ENCODE data around the gene MACROD2.
"Not testable (repeated sequence)": the region's sequence is repeated elsewhere in the genome, so short reads cannot be mapped to it uniquely, and the experiment has no call there.

The MACROD2 gene

DNA sequence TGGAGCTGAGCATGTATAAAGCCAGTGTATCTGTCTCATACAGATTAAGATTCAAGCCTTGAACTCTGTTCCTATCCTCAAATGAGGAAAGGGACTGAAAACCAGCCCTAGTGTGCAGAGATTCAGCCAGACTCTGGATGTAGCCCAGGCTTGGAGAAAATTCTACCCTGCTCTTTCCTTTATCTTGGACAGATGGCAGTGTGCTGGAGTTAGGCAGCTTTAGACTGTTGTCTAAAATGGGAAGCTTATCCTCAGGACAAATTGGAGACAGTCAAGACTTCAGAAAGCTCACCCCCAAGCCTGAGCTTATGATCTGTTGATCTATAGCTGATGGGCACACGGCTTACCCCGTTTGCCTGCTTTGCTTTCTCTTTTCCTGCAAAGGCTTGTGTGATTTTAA is 1520.4 kb downstream of the MACROD2 start:
- no peak for DNase-seq

DNA sequence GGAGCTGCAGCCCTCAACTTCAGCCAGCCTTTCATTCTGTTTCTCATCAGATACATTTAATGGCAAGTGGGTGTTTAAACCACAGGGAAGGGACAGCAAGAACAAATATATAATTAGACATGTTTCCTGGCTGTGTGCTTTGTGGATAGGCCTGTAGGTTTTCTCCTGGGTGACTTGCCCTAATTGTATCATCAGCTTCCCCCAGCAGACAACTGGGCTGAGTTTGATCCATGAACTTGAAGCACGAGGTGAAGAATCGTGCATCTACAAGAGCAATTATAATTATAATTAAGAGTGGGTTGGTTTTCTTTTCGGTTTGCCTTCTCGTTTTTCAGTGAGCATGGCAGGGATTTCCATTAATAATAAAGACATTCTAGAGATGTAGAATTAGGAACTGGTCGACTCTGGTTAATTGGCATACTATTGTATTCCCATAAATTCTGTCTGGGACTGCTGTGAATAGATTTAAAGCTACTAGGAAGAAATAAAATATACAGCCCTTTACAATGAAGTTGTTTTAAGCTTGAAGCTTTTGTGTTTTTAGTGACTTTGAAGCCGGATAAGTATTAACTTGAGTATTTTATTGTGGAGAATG is 1525.7 kb downstream of the MACROD2 start:
- DNase-seq, result no peak

GRCh38 chr20:15523400-15523799 is 1528.1 kb downstream of the MACROD2 start:
- no peak for DNase-seq

GRCh38 chr20:15528391-15529111 is 1533.2 kb downstream of the MACROD2 start:
- DNase-seq, result no peak

DNA sequence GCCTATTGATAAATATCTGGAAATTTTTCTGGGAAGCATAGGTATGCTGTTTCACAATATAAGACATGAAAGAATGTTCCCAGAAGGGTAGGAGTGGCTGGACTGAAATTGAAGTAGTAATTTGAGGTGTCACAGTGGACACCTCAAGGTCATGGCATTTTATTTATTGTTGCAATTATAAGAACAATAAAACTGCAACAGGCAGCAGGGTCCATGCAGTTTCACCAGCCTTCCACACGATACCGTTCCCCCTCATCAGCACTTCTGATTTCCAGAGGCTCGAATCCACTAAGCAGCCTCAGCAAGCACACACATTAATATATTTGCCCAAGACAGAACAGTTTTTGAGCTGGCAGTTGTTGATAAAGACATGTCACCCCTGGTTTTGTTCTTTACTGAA is 1540.5 kb downstream of the MACROD2 start:
- DNase-seq, result no peak

DNA sequence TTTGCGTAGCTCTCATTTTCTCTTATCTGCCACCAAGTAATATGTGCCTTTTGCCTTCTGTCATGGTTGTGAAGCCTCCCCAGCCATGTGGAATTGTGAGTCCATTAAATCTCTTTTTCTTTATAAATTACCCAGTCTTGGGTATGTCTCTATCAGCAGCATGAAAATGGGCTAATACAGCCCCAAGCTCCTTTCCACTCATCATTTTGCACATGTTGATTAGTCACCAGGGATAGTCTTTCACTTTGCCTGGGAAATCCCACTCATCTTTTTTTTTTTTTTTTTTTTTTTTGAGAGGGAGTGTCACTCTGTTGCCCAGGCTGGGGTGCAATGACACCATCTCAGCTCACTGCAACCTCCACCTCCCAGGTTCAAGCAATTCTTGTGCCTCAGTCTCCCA is 1541.9 kb downstream of the MACROD2 start:
- DNase-seq, result not testable (repeated sequence)

DNA sequence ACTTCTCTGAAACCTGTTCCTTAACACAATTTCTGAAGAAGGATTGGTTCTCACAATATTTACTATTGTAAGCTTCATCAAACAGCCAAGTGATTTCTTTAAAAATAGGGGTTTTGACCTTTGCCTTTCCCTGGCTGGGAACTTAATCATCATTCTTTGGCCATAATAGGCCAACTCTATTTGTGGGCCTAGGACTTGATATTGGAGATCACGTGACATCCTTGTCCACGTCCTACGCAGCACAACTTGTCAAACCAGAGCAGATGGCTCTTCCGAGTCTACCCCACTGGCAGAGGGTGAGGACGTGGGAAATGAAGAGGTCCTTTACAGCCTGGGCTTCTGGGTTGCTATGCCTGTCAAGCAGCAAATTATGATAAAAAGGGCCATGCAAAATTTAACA is 1547.3 kb downstream of the MACROD2 start:
- DNase-seq, result no peak

GRCh38 chr20:15544742-15545141 is 1549.4 kb downstream of the MACROD2 start:
- no peak for DNase-seq

DNA sequence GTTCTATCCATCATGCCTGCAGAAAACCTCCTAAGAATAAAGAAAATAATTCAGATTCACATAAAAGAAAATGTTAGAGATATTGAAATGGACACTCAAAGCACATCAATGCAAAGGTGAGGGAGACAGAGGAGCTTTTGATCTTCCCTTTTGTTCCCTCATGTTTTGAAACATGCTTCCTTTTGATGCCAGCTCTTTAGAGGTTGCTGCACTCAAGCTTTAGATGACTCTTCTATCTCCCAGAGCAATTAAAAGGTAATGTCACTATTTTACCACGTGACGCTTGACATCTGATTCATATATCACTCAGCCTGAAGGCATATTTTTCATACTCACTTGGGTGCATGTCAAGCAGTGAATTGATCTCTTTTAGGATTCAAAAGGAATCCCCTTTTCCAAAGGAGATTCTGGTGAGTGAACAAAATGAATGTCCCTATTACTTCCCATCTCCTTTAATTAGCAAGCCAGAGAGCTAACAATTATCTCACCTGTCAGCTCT is 1551.3 kb downstream of the MACROD2 start:
- DNase-seq, result no peak

GRCh38 chr20:15547119-15547518 is 1551.8 kb downstream of the MACROD2 start:
- DNase-seq, result no peak

DNA sequence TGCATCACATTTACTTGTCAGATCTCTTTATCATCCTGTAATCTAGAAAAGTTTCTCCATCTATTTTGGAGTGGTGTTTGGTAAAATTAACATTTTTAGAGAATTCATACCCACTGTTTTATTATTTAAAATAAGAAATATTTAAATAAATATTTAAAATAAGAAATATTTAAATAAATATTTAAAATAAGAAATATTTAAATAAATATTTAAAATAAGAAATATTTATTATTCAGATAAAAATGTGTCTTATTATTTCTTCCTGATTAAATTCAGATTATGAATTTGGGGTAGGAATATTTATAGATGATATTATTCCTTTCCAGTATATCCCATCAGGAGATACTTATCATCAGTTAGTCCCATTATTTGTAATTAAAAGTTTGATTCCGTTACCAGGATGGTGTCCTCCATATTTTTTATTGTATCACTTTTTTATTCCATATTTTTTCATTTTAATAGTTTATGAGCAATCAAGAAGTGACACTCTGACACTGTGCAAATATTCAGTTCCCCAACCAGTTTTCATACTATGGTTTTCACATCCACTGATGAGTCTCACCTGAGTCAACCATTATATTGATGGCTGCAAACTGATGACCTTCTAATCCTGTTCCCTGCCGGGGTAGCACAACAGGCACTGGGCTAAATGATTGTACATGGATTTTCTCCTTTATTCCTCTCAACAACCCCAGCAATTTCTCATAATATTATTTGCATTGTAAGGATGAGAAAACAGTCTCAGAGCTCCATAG is 1555.0 kb downstream of the MACROD2 start:
- DNase-seq, result no peak

- DNase-seq, result no peak
These were observed 1560.6 kb downstream of the MACROD2 start for GRCh38 chr20:15555913-15556312.

DNA sequence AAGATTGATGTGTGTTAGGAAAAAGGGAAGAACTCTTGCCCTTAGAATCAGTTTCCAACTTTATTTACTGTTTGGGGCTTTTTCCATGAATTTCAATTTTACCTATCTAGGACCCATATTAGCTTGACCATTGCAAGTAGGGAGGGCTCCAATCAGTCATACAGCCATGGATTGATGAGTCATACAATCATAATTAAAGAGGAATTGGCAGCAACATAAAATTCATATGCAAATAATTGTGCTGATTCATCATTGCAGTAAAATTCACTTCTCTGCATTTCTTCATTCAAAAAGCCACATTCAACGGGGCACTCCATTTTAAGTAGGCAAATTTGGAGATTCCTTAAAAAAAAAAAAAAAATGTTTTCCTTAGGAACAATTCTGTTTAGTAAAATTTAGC is 1561.6 kb downstream of the MACROD2 start:
- no peak for DNase-seq

DNA sequence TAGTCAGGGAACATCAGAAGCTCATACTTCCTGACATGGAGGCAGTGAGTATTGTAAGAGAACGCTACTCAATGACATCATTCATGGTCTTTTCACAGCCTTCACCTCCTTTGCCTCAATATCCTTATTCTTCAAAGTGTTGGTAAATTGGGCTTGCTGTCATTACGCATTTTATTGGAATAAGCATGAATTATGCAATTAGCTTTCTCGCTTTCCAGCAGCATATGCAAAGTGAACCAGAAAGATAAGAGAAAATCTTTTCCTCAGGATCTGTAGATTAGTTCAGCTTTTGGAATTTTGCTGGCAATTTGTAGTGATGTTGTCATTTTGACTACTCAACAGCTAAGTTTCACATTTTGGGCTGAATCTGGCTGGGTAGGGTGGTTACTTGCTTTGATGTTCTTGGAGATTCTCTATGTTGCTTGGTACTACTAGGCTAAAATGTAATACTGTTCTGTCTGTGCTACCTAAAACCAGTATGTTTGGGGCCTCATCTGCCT is 1565.8 kb downstream of the MACROD2 start:
- DNase-seq, result no peak

DNA sequence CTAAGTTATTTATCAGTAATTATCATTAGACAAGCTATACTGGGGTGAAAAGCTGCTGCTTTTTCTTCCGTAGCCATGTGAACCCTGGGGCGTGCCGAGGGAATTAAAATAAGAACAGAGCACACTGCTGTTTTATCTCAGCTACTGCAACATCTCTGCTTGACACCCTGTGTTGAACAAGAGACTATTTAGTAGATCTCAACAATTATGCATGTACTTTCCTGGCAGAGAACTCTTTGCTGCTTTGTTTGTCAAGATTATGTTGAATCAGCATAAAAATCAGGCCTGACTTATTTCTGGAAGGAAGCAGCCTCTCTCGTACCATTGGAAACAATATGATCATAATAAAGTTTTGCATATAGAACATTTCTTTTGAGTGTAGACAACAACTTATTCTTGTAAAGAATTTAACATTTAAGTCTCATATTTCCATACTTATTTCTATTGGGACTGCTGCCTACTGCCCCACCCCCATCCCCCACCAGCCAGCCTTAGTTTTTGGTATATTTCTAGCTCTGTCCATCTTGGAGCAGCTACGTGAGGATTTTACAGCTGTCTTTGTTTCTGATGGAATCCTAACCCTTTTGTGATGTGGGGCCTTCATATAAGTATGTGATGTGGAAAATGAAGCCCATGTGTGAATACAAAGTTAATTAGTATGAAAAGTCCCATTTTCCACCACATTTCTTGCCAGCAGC is 1566.5 kb downstream of the MACROD2 start:
- no peak for DNase-seq

GRCh38 chr20:15563836-15564235 is 1568.5 kb downstream of the MACROD2 start:
- DNase-seq, result no peak

DNA sequence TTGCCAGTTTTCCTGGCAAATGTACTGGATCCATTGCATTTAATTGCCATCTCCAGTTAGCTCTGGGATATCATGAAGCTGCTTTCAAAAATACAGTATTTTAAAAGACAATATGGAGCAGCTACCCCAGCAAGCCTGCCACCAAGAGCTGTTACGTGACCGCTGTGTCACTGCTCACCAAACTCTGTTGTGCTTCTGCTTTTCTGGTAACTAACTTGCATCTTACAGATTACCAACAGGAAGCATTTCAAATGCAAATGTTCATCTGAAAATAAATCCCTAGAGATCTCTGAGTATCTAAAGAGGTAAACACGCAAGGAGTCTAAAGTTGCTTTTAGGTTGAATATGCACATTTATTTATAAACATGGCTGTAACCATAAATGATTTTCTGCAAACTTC is 1569.7 kb downstream of the MACROD2 start:
- DNase-seq, result no peak

DNA sequence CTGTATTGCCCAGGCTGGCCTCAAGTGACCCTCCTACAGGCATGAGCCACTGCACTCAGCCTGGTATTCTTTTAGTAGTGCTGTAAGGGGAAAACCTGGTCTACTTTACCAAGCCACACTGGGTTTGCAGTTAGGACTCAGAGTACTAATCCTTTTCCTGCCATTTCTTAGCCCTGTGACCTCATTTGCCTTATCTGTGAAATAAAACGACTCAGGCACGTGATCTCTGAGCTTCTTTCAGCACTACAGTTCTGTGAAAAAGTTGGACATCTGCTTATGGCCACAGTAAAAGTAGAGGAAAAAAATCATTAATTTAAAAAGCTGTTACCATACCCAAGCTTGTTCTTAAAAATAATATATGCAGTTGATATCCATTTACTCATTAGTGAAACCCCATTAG is 1570.5 kb downstream of the MACROD2 start:
- no peak for DNase-seq

DNA sequence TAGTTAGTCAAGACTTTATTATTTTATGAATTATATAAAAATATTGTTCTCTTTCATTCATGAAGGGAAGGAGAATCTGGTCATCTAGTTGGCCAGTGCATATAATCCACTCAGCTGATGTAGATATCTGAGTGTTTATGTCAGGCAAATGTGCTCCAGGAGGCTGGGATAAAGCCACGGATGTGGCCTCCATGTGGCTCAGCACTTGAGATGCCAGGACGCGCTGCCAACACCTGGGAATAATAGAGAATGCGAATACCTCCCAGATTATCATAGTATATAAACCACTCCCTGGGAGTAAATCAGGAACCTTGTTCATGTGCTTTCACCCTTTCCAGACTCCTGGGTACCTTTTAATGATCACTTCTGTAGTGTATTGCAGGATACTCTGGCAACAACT is 1571.9 kb downstream of the MACROD2 start:
- no peak for DNase-seq

DNA sequence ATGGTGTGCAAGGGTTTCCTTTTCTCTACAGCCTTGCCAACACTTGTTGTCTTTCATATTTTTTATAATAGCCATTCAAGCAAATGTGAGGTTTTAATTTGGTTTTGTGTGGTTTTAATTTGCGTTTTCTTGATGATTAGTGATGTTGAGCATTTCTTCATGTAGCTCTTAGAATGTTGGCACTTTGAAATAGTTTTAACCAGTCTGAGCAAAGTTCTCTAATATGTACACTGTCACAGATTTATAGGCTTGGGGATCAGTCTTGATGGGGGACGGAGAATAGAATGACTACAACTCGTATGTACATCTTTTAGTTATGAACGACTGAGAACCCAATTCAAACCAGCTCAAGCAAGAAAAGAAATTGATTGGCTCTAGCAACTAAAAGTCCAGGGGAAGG is 1574.8 kb downstream of the MACROD2 start:
- no peak for DNase-seq

DNA sequence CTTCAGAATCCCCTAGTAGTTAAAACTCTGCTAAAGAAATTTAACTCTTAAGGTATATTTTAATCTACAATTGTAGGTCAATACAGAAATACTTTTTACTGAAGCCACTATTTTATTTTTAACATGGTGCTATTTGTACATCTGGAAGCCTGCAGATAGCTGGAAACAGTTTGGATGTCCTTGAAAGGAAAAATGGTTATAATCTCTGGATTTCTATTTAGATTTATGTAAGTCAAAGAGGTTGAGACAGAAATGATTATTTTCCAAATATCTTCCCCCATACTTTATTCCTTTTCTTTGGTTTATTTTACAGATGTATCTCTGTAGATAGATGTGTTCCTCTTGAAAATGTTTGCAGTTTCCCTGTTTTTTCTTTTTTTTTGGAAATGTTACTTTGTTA is 1575.7 kb downstream of the MACROD2 start:
- DNase-seq, result no peak

GRCh38 chr20:15575255-15575654 is 1579.9 kb downstream of the MACROD2 start:
- no peak for DNase-seq

GRCh38 chr20:15576411-15576810 is 1581.1 kb downstream of the MACROD2 start:
- no peak for DNase-seq

Measured in NCI-H510A (cell line).